AG09309 (cell line): Measurements from ENCODE around the gene CEBPG.

Experiments
- DNase-seq: peaks from one replicate; pipeline ENCODE4 v3.0.0-alpha.2; 2010; ENCODE audit warnings: low read depth
- H3K4me3 ChIP-seq: 2 replicates; pipeline ENCODE4 v1.5.1; 2011; ENCODE audit warnings: mild to moderate bottlenecking, low read depth, low read length, moderate library complexity; ENCODE audit not compliant: control insufficient read depth
- CTCF ChIP-seq: IDR thresholded peaks from 2 replicates; pipeline ENCODE4 v1.5.1; 2011; ENCODE audit warnings: mild to moderate bottlenecking, low read depth, low read length, inconsistent platforms; ENCODE audit not compliant: insufficient read depth, control insufficient read depth; ENCODE audit errors: missing control alignments

CEBPG gene

GRCh38 chr19:33414667-33415605 is 41.4 kb downstream of the CEBPG start:
- H3K4me3 ChIP-seq = no peak overlapping the region
- TF ChIP-seq CTCF = no peak
- DNase-seq = no peak

DNA sequence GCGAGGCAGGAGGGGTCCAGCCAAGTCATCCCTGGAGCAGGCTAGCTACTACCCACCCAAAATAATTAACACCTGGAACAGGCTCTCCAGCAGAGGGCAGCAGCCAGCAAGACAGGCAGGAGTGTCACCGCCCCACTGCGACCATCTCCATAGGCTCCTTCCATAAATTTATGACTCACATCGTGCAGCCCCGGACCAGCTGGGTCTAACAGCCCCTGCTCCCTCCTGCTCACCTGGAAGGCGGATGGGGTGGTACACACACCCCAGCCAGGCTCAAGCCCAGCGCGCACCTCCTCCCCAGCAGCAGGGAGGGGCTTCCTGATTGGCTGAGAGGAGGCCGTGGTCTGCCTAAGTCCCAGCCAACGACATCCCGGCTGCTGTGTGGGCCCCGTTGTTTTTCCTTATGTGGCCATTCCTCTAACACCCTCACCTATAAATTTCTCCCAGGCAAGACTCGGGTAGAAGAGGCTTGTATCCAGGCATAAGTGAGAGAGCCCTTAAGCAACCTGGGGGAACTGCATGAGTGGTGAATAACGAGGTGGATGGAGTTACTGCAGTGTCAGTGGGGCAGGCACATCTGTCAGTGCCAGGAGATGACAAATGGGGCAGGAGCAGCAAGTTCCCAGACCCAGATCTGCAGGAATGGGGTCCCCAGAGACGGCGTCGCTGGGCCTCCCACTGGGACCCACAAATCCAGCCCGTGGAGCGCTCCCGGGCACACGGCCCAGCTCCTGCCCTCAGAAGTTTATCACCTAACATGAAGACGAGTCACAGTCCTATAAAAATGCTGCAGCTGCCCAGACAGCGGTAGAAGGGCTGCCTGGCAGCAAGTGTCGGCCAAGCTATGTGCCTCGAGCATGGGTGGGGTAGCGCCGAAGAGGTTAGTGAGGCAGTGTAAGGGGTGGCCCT is 43.1 kb downstream of the CEBPG start:
- H3K4me3 ChIP-seq = no peak overlapping the region
- TF ChIP-seq CTCF = peak; percentile 75
- DNase-seq = no peak

DNA sequence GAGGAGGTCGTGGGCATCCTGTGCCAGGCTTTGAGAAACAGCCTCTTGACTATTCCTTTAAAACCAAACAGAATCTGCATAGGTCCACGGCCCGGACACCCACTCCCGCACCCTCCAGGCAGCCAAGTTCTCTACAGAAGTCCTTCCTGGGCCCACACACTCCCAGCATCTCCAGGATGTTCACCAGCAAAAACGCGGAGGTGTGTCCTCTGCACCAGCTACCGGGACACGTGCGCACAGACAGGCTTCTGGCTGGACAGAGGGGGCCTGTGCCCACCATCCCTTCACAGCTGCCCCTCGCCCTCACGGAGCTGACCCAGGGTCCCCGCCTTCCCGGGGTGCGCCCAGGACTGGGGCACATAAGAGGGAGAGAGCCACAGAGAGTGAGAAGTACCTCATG is 44.2 kb downstream of the CEBPG start:
- TF ChIP-seq CTCF = no peak
- no peak overlapping the region for H3K4me3 ChIP-seq
- no peak for DNase-seq

- H3K4me3 ChIP-seq = no peak overlapping the region
- no peak for DNase-seq
Observed at GRCh38 chr19:33418461-33418860, 45.0 kb downstream of the CEBPG start.

GRCh38 chr19:33418871-33419787 is 45.6 kb downstream of the CEBPG start:
- no peak overlapping the region for H3K4me3 ChIP-seq
- no peak for DNase-seq
- no peak for TF ChIP-seq CTCF

More at GRCh38 chr19:33418461-33418860, 45.0 kb downstream of the CEBPG start:
- TF ChIP-seq CTCF = no peak

- no peak for DNase-seq
- no peak overlapping the region for H3K4me3 ChIP-seq
- no peak for TF ChIP-seq CTCF
Observed at GRCh38 chr19:33419788-33420130, 46.2 kb downstream of the CEBPG start.
